OCI-LY1 (cell line): Measurements from ENCODE around the gene TERB2.
"Not testable (repeated sequence)": the region's sequence is repeated elsewhere in the genome, so short reads cannot be mapped to it uniquely, and the experiment has no call there.

ENCODE experiments used
- H2AFZ ChIP-seq: fragments of 200-600 bp; sonication (generic), shearing (Covaris generic); 2 replicates; pipeline ENCODE4 v1.6.0; 2014; ENCODE audit warnings: antibody characterized with exemption, mild to moderate bottlenecking, low read length
- H3F3A ChIP-seq: fragments of 200-600 bp; sonication (generic), shearing (Covaris generic); 2 replicates; pipeline ENCODE4 v1.6.0; 2014; ENCODE audit warnings: mild to moderate bottlenecking, antibody characterized with exemption, low read length, moderate library complexity; ENCODE audit not compliant: insufficient read depth
- H3K27ac ChIP-seq: fragments of 200-600 bp; sonication (generic); 2 replicates; pipeline ENCODE4 v1.5.1; 2014; ENCODE audit warnings: low read length, mixed run types, mild to moderate bottlenecking, low read depth; ENCODE audit not compliant: poor library complexity, severe bottlenecking
- H3K27me3 ChIP-seq: fragments of 200-600 bp; sonication (generic); 2 replicates; pipeline ENCODE4 v1.6.0; 2014; ENCODE audit warnings: antibody characterized with exemption, mild to moderate bottlenecking, low read length, moderate library complexity; ENCODE audit not compliant: insufficient read depth
- H3K36me3 ChIP-seq: fragments of 200-600 bp; sonication (generic); 2 replicates; pipeline ENCODE4 v1.6.1; 2014; ENCODE audit warnings: mild to moderate bottlenecking, antibody characterized with exemption, low read length, moderate library complexity, mixed read lengths; ENCODE audit not compliant: insufficient read depth
- H3K4me1 ChIP-seq: fragments of 200-600 bp; sonication (generic); 2 replicates; pipeline ENCODE4 v1.5.1; 2014; ENCODE audit warnings: mild to moderate bottlenecking, low read length, moderate library complexity; ENCODE audit not compliant: insufficient read depth, severe bottlenecking
- H3K4me2 ChIP-seq: fragments of 200-600 bp; sonication (generic), shearing (Covaris generic); 2 replicates; pipeline ENCODE4 v1.6.1; 2014; ENCODE audit warnings: low read length
- H3K4me3 ChIP-seq: fragments of 200-600 bp; sonication (generic); 2 replicates; pipeline ENCODE4 v1.5.1; 2014; ENCODE audit warnings: low read length, low read depth, mild to moderate bottlenecking, mixed read lengths; ENCODE audit not compliant: poor library complexity, severe bottlenecking
- H3K79me2 ChIP-seq: fragments of 200-600 bp; shearing (Covaris generic); 2 replicates; pipeline ENCODE4 v1.6.1; 2016; ENCODE audit warnings: mixed run types, low read length, mixed read lengths; ENCODE audit not compliant: insufficient read depth
- H3K9ac ChIP-seq: fragments of 200-600 bp; sonication (generic), shearing (Covaris generic); 2 replicates; pipeline ENCODE4 v1.6.1; 2014; ENCODE audit warnings: mild to moderate bottlenecking, low read length, mixed read lengths
- H3K9me2 ChIP-seq: fragments of 200-600 bp; sonication (generic), shearing (Covaris generic); 2 replicates; pipeline ENCODE4 v1.6.1; 2014; ENCODE audit warnings: low read depth, mild to moderate bottlenecking, low read length, mixed read lengths
- H3K9me3 ChIP-seq: fragments of 200-600 bp; shearing (Covaris generic); 2 replicates; pipeline ENCODE4 v1.6.1; 2014; ENCODE audit warnings: low read length, mixed read lengths
- H4K20me1 ChIP-seq: fragments of 200-600 bp; sonication (generic), shearing (Covaris generic); 2 replicates; pipeline ENCODE4 v1.6.0; 2016; ENCODE audit warnings: mild to moderate bottlenecking, low read length; ENCODE audit not compliant: insufficient read depth
- EZH2 ChIP-seq: fragments of 200-600 bp; sonication (generic), shearing (Covaris generic); IDR thresholded peaks from 2 replicates; pipeline ENCODE4 v1.8.0; 2017; ENCODE audit warnings: borderline replicate concordance, mixed run types, mild to moderate bottlenecking, antibody characterized with exemption, low read length, moderate library complexity, mixed read lengths
- TF ChIP-seq, protein P1 (sequence below): fragments of 200-600 bp; sonication (generic), shearing (Covaris generic); IDR thresholded peaks from 2 replicates; pipeline ENCODE4 v1.5.1; 2017; ENCODE audit warnings: mild to moderate bottlenecking, antibody characterized with exemption, low read length, moderate library complexity, mixed read lengths

TERB2 gene

DNA sequence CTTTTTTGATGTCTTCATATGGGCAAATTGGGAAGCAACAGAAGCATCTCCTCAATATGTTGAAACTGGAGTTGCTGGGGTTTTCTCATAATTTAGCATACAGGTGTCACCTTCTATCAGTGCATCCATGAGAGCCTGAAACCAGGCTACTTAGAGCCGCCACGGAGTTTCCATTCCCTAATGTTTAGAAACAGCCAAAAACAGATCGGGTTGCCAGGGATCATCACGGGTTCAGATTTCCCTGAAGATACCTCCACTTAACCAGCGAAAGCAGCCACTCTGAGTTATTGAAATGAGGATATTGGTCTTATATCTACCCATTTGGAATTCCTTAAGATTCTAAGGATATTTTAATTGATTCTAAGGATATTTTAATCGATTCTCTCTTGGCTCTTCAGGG lies 14.5 kb downstream of the TERB2 start:
- no peak overlapping the region for H3K9ac ChIP-seq
- H3K36me3 ChIP-seq = no peaks in the 10 kb centered on the region
- H3K9me2 ChIP-seq = no peaks in the 10 kb centered on the region
- H3K4me2 ChIP-seq = no peak overlapping the region
- TF ChIP-seq, protein P1, sequence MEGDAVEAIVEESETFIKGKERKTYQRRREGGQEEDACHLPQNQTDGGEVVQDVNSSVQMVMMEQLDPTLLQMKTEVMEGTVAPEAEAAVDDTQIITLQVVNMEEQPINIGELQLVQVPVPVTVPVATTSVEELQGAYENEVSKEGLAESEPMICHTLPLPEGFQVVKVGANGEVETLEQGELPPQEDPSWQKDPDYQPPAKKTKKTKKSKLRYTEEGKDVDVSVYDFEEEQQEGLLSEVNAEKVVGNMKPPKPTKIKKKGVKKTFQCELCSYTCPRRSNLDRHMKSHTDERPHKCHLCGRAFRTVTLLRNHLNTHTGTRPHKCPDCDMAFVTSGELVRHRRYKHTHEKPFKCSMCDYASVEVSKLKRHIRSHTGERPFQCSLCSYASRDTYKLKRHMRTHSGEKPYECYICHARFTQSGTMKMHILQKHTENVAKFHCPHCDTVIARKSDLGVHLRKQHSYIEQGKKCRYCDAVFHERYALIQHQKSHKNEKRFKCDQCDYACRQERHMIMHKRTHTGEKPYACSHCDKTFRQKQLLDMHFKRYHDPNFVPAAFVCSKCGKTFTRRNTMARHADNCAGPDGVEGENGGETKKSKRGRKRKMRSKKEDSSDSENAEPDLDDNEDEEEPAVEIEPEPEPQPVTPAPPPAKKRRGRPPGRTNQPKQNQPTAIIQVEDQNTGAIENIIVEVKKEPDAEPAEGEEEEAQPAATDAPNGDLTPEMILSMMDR = no peak
- TF ChIP-seq EZH2 = no peak
- H3K4me3 ChIP-seq = no peak overlapping the region
- no peak overlapping the region for H3K27ac ChIP-seq
- H3K27me3 ChIP-seq = no peaks in the 10 kb centered on the region
- no peaks in the 10 kb centered on the region for H3K4me1 ChIP-seq
- H2AFZ ChIP-seq = no peak overlapping the region
- H3K9me3 ChIP-seq = no peaks in the 10 kb centered on the region
- no peaks in the 10 kb centered on the region for H3F3A ChIP-seq
- no peaks in the 10 kb centered on the region for H4K20me1 ChIP-seq
- no peaks in the 10 kb centered on the region for H3K79me2 ChIP-seq

DNA sequence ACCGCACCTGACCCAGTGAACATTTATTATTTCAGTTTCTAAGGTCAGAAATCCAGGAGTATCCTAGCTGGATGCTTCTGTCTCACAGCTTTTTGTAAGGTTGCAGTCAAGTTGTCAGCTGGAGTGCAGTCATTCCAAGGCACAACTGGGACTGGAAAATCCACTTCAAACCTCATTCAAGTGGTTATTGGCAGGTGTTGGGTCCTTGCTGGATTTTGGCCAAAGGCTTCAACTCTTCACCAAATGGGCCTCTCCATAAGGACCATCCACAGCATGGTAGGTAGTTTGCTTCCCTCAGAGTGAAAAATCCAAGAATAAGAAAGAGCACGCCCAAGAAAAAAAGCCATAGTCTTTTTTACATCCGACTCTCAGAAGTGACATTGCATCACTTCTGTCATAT lies 19.7 kb downstream of the TERB2 start:
- H3K27me3 ChIP-seq, H3K9me2 ChIP-seq, H2AFZ ChIP-seq, H3K4me3 ChIP-seq, H3K9ac ChIP-seq, H3K36me3 ChIP-seq, H3F3A ChIP-seq, H3K9me3 ChIP-seq, H3K27ac ChIP-seq, H3K79me2 ChIP-seq, H3K4me2 ChIP-seq, H4K20me1 ChIP-seq, H3K4me1 ChIP-seq: not testable (repeated sequence)

DNA sequence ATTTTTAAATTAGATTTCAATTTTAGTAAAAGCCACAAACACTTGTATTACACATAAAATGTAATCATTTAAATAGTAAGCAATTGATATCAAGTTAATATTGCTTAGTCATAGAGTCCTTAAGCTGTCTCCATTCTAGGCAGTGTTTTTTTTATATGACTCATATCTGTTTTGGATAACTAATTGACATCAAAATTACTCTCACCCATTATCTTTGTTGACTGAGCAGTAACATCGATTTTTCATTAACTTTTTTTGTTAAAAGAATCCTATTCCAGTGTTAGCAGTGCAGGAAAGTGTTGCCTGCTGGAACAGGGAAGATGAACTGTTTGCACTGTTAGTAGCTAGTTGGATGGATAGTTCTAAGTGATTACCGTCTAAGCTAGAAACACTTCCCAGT lies 21.3 kb downstream of the TERB2 start:
- not testable (repeated sequence) for H4K20me1 ChIP-seq, H2AFZ ChIP-seq, H3F3A ChIP-seq, H3K27ac ChIP-seq, H3K27me3 ChIP-seq, H3K79me2 ChIP-seq, H3K4me1 ChIP-seq, H3K9ac ChIP-seq, H3K4me2 ChIP-seq, H3K36me3 ChIP-seq, H3K9me2 ChIP-seq, H3K9me3 ChIP-seq, H3K4me3 ChIP-seq

DNA sequence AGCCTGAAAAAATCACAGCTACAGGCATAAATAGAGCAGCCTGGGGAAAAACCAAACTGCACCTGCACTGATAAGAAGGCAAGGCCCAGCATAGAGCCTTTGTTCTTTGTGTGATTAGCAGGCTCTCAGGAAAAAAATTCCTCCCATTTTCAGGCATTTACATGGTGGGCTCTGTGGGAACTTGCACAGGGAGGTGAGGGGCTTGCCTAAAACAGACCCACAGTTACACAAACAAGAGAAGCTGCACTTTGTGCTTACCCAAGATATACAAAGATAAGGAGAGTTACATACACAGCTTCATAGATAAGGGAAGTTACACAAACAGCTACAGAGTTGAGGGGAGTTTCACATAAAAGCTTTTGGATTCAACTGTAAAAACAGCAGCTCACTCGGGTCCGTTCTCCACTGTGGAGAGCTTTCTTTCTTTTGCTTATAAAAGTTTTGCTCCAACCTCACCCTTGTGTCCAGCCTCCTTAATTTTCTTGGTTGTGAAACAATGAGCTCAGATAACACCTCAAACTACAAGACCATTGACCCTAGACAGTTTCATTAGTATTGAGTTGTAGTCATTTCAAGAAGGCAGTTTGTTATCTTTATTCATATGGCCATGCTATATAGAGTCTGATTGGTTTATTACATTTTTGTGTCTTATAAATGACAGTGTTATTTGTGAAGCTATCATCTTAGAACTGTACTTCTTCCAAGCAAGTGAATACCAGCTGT lies 23.3 kb downstream of the TERB2 start:
- H2AFZ ChIP-seq, H3K36me3 ChIP-seq, H3K9ac ChIP-seq: not testable (repeated sequence)

DNA sequence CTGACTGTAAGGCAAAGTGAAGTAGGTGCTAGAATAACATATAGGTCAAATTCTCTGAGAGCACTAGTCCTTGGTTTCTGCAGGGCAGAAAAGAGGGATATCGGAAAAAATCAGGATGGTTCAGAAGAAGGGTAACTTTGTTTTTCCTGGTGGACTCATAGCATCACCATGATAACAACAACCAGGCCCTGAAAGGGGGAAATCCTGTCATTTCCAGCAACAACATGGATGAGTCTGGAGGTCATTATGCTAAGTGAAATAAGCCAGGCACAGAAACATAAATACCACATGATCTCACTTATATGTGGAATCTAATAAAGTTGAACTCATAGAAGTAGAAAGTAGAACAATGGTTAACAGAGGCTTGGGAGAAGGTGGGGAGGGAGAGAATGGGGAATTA lies 27.7 kb downstream of the TERB2 start:
- not testable (repeated sequence) for H3K36me3 ChIP-seq, H4K20me1 ChIP-seq, H3K4me3 ChIP-seq, H3K9me3 ChIP-seq, H3K79me2 ChIP-seq, H3K9me2 ChIP-seq, H3K4me2 ChIP-seq, H3K9ac ChIP-seq, H2AFZ ChIP-seq, H3K27ac ChIP-seq, H3K27me3 ChIP-seq, H3F3A ChIP-seq, H3K4me1 ChIP-seq

More for the DNA sequence above, 23.3 kb downstream of the TERB2 start:
- not testable (repeated sequence) for H3K9me3 ChIP-seq, H3K4me3 ChIP-seq, H4K20me1 ChIP-seq, H3K27ac ChIP-seq, H3K4me2 ChIP-seq, H3K79me2 ChIP-seq, H3K27me3 ChIP-seq, H3F3A ChIP-seq, H3K4me1 ChIP-seq, H3K9me2 ChIP-seq

- H3K4me2 ChIP-seq, H2AFZ ChIP-seq, H3K9me2 ChIP-seq, H4K20me1 ChIP-seq, H3K79me2 ChIP-seq, H3F3A ChIP-seq, H3K27ac ChIP-seq, H3K4me3 ChIP-seq, H3K9me3 ChIP-seq, H3K36me3 ChIP-seq, H3K4me1 ChIP-seq, H3K27me3 ChIP-seq, H3K9ac ChIP-seq: not testable (repeated sequence)
Measured at GRCh38 chr15:44986346-44987055, 30.0 kb downstream of the TERB2 start.

- H3K4me2 ChIP-seq, H3K9ac ChIP-seq, H3K36me3 ChIP-seq, H3K27ac ChIP-seq, H3K9me2 ChIP-seq, H2AFZ ChIP-seq, H3K27me3 ChIP-seq, H3K4me3 ChIP-seq, H3K9me3 ChIP-seq, H3K4me1 ChIP-seq, H4K20me1 ChIP-seq, H3F3A ChIP-seq, H3K79me2 ChIP-seq: not testable (repeated sequence)
Measured at GRCh38 chr15:44987711-44988110, 31.2 kb downstream of the TERB2 start.
